Glomerular visceral epithelial cell (primary cell): Measurements from ENCODE around the gene ITGAD.

Source experiments
- DNase-seq: peaks from one replicate; pipeline ENCODE4 v3.0.0-alpha.2; 2016; ENCODE audit errors: extremely low spot score

Gene ITGAD

DNA sequence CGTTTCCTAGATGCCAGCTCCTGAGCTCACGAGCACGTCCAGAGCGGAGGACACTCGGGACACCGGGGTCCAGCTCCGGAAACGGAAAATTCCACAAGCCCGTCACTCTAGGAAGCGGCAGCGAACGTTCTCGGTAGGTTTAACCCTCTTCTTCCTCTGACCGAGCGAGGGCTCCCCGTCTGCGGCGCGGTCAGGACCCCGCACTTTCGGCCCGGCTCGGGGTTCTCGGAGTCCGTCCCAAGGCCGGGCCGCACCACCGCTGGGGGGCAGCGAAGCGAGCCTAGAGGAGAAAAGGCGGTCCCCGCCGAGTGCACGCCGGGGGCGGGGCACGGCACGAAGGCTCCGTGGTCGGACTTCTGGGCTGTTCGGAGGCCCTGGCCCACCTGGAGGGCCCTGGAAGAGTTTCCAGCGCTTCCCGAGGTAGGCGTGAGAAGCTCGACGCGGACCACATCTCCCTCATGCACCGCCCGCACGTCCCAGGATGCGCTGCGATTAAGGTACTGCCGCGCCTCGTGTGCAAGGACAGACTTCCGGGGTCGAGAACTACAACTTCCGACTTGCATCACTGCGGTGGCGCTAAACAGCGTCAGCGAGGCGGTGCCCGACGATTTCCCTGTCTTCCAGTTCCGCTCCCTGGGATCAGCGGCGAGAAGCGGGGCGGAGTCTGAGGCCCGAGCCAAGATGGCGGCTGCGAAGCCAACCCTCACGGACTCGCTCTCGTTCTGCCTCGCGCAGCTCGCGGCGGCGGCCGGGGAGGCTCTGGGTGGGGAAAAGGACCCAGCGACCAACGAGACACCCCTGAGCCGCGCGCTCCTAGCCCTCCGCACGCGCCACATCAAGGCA lies 65.9 kb downstream of the ITGAD start, which contains the start of gene ARMC5:
Gene ARMC5 (plus strand): TSS at position 658 of the 843 bp plus-strand sequence. CDS start 24 bp downstream, at position 682.
- DNase-seq: peak; percentile 97

DNA sequence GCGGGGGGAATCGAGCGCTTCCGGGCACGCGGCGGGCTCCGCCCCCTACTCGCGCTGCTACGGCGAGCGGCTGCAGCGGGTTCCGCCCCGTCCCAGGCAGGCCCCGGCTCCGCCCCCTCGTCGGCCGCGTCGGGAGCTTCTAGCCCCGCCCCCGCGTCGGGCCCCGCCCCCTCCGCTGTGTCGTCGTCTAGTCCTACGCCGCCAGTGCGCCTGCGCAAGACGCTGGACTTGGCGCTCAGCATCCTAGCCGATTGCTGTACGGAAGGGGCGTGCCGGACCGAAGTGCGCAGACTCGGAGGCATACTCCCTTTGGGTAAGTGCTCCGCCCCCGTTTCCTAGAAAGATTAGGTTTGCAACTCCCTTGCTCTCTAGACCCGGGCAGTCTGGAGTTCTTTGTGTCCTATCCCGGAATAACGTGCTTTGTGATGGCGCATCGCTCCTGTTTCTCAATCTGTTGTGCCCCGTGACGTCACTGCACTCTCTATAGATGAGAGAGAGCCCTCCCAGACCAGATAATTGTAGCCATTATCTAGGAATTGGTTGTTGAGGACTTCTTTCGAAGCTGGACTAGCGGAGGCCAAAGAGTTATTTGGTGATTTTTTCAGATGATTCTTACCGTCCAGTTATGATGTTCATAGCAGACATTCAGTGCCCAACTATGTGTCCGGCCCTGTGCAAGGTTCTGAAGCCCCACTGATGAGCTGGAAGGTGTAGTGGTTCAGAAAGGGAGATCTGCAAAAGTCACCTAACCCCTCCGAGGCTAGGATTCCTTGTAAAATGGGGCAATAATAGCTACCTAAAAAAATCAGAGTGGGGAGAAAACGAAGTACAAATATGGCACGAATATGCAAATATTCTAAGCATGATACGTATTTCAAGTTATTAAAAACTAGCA lies 66.8 kb downstream of the ITGAD start:
- DNase-seq: peak; percentile 99

DNA sequence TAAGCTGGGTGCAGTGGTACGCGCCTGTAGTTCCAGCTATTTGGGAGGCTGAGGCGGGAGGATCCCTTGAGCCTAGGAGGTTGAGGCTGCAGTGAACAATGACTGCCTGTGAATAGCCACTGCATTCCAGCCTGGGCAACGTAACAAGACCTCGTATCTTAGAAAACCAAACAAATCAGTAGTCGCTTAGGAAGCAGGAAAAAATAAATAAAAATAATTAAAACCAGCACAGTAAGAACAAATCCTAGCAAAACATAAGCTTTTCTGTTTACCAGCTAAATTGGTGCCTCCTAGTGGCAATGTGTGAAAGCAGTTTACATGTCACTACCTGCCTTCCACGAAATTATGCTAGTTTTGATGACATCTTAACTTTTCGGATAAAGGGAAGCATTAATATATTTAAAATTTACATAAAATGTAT lies 67.5 kb downstream of the ITGAD start:
- no peak for DNase-seq

DNA sequence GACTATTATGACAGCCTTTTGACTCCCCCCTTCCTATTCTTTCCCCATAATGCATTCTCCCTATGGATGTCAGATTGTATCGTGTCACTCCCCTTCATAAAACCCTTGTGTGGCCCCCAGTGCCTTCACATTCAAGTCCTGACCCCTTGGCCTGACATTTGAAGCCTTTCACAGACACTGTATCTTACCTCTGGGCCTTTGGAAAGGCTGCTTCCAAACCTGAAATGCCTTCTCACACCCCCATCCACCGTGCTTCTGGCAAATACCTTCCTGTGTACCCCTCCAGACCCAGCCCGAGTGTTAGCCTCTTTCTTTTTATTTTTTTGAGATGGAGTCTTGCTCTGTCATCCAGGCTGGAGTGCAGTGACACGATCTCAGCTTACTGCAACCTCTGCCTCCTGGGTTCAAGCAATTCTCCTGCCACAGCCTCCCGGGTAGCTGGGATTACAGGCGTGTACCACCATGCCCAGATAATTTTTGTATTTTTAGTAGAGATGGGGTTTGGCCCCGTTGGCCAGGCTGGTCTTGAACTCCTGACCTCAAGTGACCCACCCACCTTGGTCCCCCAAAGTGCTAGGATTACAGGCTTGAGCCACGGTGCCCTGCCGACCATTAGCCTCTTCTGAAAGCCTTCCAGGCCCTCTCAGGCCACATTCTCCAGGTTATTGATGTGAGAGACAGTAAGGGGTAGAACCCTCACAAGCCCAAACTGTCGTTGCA lies 68.2 kb downstream of the ITGAD start:
- no peak for DNase-seq

DNA sequence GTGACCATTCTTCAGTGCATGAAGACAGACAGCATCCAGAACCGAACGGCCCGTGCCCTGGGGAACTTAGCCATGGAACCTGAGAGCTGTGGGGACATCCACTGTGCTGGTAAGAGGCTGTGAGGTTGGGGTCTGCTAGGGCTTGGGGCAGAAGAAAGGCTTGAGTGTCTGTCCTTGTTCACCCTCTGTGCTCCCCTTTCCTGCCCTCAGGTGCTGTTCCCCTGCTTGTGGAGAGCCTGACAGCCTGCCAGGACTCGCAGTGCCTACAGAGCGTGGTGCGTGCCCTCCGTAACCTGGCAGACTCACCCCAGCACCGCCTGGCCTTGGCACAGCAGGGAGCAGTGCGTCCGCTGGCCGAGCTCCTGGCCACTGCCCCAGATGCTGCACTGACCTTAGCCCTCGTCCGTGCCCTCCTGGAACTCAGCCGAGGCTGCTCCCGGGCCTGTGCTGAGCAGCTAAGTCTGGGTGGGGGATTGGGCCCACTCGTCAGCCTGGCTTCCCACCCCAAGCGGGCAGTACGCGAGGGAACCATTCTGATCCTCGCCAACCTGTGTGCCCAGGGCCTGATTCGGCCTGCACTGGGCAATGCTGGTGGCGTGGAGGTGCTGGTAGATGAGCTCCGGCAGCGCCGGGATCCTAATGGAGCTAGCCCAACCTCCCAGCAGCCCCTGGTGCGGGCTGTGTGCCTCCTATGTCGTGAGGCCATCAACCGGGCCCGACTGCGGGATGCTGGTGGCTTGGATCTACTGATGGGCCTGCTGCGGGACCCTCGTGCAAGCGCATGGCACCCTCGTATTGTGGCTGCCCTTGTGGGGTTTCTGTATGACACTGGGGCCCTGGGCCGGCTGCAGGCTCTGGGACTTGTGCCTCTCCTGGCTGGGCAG lies 69.0 kb downstream of the ITGAD start:
- no peak for DNase-seq

DNA sequence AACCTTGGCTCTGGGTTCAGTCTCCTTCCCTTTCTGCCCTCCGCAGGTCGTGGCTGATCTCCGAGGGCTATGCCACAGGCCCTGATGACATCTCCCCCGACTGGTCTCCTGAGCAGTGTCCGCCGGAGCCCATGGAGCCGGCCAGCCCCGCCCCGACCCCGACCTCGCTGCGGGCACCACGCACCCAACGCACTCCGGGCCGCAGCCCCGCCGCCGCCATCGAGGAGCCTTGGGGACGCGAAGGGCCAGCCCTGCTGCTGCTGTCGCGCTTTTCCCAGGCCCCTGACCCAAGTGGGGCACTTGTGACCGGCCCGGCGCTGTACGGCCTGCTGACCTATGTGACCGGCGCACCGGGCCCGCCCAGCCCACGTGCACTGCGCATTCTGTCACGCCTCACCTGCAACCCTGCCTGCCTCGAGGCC lies 71.2 kb downstream of the ITGAD start:
- no peak for DNase-seq

DNA sequence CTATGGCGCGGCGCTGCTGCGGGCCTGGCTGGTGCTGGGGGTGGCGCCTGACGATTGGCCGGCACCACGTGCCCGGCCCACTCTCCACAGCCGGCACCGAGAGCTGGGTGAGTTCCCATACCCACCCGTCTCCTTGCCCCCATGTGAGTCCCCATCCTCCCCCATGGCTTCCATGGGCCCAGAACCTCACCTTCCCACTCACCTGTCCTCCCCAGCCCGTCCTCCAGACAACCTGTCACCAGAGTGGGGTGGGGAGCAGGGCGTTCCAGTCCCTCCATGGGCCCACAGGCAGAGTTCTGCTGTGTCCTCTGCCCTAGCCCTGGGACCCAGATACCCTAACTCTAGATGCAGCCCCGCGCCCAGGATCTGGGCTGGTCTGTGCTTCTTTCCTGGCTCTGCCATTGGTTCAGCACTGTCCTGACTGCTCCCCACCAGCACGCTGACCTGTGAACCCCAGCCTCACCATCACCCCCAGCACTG lies 71.7 kb downstream of the ITGAD start:
- no peak for DNase-seq

DNA sequence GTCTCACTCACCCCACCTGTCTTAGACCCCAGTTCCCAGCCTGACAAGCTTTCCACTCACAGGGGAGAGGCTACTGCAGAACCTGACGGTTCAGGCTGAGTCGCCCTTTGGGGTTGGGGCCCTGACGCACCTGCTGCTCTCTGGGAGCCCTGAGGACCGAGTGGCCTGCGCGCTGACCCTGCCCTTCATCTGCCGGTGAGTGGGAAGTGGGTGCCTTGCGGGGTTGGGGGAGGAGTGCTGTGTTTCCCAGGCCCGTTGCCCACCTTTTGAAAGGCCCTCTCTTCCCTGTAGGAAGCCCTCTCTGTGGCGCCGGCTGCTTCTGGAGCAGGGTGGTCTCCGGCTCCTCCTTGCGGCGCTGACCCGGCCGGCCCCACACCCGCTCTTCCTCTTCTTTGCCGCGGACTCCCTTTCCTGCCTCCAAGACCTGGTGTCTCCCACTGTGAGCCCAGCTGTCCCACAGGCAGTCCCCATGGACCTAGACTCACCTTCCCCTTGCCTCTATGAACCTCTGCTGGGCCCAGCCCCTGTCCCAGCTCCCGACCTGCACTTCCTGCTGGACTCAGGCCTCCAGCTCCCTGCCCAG lies 72.7 kb downstream of the ITGAD start:
- no peak for DNase-seq

DNA sequence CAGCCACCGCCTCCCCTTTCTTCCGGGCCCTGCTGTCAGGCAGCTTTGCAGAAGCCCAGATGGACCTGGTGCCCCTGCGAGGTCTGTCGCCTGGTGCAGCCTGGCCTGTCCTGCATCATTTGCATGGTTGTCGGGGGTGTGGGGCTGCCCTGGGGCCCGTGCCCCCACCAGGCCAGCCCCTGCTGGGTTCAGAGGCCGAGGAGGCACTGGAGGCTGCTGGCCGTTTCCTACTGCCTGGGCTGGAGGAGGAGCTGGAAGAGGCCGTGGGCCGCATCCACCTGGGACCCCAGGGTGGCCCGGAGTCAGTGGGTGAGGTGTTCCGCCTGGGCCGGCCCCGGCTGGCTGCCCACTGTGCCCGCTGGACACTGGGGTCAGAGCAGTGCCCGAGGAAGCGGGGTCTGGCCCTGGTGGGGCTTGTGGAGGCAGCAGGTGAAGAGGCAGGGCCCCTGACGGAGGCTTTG lies 73.3 kb downstream of the ITGAD start:
- no peak for DNase-seq

DNA sequence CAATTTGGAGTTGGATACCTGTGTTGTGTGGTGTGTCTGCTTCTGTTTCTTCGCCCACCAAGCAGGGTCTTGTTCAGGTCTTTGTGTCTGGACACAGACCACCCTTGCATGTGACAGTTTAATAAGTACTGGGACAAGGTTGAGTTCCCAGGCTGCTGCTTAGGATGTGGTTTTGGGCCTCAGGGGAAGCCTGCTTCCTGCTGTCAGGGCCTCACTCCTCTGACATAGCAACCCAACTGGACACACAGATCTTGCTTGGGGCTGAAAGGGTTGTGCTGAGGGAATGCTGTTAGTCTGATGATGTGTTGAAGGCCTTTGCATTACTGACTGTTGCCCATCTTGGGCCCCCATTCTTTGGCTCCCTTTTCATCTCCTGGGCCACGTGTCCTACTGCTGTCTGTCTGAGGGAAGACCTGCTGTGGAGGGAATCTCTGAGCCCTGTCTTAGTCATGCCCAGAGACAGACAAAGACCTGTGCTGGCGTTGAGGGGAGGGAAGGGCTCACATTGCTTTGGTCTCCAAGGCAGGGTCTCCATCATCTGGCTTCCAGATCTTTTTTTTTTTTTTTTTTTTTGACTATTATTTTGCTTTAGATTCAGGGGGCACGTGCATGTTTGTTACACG lies 74.1 kb downstream of the ITGAD start:
- DNase-seq: no peak

DNA sequence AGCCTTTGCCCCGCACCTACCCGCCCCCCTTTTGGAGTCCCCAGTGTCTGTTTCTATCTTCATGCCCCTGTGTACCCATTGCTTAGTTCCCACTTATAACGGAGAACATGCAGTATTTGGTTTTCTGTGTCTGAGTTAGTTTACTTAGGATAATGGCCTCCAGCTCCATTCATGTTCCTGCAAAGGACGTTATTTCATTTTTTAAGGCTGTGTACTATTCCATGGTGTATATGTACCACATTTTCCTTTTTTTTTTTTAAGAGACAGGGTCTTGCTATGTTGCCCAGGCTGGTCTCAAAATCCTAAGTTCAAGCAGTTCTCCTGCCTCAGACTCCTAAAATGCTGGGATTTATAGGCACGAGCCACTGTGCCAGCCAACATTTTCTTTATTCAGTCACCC lies 74.7 kb downstream of the ITGAD start:
- DNase-seq: no peak

DNA sequence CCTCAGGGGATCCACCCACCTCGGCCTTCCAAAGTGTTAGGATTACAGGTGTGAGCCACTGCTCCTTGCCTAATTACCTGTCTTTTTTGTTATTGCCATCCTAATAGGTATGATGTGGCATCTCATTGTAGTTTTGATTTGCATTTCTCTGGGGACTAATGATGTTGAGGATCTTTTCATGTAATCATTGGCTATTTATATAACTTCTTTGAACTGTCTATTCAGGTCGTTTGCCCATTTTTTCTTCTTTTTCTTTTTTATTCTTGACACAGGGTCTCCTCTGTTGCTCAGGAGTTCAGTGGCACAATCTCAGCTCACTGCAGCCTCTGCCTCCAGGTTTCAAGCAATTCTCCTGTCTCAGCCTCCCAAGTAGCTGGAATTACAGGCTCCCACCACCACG lies 77.5 kb downstream of the ITGAD start:
- DNase-seq: no peak

DNA sequence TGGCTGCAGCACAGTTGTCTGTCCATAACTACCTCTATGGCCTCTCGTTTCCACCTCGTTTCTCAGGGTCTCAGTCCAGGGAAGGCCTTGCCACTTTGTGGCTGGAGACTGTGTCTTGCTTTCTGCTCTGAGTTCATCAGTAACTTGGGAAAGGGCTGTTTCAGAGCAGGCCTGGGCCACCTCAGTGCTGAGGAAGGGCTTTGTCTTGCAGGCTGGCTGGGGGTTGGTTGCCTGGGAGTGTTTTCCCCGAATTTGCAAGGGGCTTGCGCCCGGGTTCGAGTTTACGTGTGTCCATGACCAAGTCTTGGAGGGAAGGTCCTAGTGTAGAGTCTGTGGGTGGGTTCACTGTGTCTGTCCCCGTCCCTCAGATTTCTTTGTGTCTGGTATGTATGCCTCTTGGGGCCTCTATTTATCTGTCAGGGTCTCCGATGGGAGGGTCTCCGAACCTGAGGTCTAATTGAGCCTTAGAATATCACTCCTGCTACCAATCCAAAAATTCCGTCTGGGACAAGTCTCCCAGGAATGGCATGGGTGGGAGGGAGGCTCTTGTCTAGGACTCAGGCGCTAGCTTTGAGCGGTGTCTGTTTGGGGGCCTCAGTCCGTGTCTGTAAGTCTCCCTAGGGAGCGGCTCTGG lies 78.2 kb downstream of the ITGAD start:
- no peak for DNase-seq

DNA sequence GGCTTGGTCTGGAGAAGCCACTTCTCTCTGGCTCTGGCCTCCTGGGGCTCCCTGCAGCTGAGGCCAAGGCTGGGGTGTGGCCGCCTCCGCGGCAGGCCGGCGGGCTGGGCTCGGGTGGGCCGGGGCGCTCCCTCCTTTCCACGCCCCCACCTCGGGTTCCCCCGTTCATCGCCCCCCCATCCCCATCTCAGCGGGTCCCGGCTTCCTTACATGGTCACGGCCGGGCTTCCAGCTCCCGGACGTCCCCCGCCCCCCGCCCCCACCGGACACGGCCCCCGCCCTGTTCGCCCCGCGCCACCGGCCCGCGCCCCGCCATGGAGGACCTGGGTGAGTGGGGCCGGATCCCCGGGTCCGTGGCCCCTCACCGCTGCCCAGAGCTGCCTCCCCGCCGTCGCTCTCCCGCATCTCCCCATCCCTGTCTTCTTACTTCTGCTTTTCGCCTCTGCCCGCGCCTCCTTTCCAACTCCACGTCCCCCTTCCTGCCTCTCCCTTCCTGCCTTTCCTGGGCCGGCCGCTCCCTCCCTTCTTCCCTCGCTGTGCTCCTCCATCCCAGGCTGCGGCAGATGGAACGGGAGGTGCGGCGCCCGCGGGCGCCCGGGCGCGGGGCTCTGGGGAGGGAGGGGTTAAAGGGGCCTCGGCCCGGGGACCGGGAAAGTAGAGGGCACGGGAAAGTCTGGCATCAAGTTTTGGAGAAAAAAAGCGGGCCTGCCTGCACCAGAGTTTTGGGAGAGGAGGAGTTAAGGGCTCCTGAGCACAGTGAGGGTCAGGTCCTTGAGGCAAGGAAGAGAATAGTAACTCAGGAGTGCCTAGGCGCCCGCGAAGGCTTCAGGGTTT lies 79.0 kb downstream of the ITGAD start, which contains the start of gene TGFB1I1:
Gene TGFB1I1 (plus strand): TSS at position 278 of the 834 bp plus-strand sequence. CDS start 37 bp downstream, at position 315.
- DNase-seq: peak; percentile 85

DNA sequence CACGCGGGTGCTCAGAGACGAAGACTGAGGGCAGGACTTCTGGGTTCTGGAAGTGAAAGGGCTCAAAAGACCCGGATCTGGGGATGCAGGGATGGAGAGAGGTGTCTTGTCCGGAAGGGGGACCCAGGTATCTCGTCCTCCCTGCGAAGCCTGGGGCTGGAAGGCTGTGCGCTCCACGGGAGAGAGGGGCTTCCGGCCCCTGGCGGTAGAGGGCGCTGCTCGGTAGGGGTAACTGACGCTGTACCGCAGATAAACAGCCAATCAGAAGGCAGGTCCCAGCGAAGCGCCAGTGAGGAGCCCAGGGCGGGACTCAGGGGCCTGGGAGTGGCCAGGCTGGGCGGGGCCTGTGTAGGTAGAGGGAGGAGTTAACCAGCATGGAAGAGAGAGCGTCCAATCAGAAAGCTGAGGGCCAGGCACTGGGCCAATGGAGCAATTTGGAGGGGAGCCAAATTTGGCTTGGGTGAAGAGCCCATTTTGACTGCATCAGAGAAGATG lies 79.6 kb downstream of the ITGAD start:
- DNase-seq: peak; percentile 84

DNA sequence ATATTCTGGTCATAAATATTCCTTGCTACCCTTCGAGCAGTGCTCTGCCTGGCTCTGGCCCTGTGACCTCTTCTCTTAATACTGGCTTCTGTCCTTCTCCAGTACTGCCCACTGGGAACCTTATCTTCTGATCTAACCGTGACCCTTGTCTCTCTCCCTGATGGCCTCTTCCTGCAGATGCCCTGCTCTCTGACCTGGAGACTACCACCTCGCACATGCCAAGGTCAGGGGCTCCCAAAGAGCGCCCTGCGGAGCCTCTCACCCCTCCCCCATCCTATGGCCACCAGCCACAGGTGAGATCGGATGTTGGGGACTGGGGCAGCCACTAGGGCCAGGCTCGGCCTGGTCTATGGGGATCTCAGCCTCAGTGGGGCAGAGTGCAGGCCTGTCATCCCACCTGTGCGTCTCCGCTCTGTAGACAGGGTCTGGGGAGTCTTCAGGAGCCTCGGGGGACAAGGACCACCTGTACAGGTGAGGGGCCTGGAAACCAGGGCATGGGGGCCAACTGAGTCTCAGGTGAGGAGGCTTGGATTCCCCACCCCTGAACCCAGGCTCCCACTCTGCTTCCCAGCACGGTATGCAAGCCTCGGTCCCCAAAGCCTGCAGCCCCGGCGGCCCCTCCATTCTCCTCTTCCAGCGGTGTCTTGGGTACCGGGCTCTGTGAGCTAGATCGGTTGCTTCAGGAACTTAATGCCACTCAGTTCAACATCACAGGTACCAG lies 80.3 kb downstream of the ITGAD start:
- no peak for DNase-seq

DNA sequence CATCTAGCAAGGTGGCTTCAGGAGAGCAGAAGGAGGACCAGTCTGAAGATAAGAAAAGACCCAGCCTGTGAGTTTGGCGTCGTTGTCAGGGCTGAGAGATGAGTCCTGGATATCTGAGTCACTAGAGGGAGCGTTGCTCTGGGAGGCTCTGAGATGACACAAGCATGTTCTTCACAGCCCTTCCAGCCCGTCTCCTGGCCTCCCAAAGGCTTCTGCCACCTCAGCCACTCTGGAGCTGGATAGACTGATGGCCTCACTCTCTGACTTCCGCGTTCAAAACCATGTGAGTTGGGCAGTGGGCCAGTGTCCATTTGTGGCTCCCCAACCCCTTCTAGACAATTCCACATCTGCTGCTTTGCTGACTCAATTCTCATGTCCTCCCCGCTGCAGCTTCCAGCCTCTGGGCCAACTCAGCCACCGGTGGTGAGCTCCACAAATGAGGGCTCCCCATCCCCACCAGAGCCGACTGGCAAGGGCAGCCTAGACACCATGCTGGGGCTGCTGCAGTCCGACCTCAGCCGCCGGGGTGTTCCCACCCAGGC lies 81.1 kb downstream of the ITGAD start:
- DNase-seq: no peak
